ENCODE results near the gene SLIT1.

DNA sequence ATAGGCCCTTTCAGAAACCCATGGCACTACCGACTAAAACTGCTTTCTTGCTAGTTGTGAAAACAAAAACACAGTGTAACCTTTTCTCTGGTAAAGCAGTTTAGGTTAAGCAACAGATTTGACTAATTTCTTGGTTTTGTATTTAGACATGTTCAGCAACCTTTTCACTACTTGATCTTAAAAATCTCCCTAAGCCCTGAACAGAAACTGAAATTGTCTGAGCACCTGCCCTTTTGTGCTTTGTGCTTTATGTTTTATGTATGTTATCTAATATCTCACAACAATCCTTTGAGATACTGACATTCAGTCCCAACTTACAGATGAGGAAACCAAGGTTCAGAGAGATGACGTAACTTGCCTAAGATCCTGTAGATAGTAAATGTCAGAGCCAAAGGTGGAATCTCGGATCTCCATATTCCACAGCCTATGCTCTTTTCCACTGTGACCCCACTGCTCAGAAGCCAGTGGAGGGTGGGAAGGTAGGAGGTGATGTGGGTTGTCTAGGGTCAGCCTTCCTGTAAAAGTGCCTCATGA lies 207.1 kb downstream of the SLIT1 start:
- TF ChIP-seq POLR2AphosphoS5 (IDR thresholded peaks at IDR 0.05; ENCODE audit: low read depth, low read length) = no peak
- TF ChIP-seq, protein P1, sequence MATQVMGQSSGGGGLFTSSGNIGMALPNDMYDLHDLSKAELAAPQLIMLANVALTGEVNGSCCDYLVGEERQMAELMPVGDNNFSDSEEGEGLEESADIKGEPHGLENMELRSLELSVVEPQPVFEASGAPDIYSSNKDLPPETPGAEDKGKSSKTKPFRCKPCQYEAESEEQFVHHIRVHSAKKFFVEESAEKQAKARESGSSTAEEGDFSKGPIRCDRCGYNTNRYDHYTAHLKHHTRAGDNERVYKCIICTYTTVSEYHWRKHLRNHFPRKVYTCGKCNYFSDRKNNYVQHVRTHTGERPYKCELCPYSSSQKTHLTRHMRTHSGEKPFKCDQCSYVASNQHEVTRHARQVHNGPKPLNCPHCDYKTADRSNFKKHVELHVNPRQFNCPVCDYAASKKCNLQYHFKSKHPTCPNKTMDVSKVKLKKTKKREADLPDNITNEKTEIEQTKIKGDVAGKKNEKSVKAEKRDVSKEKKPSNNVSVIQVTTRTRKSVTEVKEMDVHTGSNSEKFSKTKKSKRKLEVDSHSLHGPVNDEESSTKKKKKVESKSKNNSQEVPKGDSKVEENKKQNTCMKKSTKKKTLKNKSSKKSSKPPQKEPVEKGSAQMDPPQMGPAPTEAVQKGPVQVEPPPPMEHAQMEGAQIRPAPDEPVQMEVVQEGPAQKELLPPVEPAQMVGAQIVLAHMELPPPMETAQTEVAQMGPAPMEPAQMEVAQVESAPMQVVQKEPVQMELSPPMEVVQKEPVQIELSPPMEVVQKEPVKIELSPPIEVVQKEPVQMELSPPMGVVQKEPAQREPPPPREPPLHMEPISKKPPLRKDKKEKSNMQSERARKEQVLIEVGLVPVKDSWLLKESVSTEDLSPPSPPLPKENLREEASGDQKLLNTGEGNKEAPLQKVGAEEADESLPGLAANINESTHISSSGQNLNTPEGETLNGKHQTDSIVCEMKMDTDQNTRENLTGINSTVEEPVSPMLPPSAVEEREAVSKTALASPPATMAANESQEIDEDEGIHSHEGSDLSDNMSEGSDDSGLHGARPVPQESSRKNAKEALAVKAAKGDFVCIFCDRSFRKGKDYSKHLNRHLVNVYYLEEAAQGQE (IDR thresholded peaks at IDR 0.05; ENCODE audit: insufficient read depth in 1 of 2, low read depth in 2 of 2, low read length in 2 of 2) = no peak
